ENCODE measurements around the gene SCMH1.
"Not testable (repeated sequence)": the region's sequence is repeated elsewhere in the genome, so short reads cannot be mapped to it uniquely, and the experiment has no call there.

The SCMH1 gene

DNA sequence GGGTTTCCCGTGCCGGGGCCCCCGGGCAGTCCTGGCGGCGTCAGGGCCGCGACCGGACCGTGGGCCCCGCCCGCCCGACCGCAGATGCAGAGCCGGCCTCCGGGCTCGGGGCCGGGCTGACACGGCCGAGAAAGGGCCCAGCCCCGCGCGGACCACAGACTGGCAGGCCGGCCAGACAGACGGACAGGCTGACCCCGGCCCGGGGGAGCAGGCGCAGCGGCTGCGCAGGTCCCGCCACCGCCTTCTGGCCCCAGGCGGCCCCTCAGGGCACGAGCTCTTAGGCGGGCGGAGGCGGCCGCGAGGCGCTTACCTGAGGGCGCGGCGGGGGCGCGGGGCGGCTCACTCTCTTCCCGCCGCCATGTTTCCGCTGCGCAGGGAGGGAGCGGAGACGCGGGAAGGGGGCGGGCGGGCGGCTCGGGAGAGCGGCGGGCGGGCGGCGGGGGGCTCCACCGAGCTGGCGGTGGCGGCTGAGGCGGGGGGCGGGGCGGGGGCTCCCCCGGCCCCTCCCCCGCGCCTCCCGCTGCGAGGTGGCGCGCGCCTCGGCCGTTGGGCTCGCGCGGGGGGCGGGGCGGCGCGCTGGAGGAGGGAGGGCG is at the start of gene SCMH1:
TSS of gene SCMH1 (minus strand) at position 558 of the 593 bp plus-strand sequence. CDS start 56,173 bp downstream, outside the sequence.
- peak; percentile 77 for DNase-seq (ENCODE audit: low read depth, low spot score)

DNA sequence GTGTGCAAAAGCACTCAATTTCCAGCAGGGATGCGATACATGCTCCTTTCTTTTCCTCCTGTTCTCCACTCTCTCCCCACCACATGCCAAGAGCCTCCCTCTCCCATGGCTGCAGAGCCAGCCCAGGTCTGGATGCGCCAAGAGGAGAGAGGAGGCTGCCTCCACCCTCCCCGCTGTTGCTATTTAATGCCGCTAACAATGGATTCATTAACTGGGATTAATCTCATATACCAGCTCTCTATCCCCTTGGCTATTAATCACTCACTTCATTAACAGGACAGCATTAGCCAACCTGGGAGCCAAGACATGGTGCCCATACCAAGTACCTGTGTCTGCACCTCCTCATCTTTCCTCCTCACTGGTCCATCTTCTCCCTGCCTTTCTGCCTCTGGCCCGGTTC is 49.1 kb upstream of the SCMH1 start:
- DNase-seq (ENCODE audit: low read depth, low spot score), result no peak

DNA sequence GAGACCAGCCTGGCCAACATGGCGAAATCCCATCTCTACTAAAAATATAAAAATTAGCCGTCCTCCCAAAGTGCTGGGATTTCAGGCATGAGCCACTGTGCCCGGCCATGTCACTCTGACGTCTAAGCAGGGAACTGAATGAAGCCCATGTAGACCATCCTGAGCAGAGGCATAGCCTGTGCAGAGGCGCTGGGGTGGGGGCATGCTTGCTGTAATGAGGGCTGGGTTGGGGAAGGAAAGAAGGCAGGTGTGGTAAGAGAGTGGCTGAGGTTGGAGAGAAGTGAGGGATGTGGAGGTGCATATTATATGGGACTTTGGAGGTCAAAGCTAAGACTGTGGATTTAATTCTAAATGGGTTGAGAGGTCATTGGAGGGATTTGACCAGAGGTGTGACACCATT is 47.1 kb upstream of the SCMH1 start:
- no peak for DNase-seq (ENCODE audit: low read depth, low spot score)

DNA sequence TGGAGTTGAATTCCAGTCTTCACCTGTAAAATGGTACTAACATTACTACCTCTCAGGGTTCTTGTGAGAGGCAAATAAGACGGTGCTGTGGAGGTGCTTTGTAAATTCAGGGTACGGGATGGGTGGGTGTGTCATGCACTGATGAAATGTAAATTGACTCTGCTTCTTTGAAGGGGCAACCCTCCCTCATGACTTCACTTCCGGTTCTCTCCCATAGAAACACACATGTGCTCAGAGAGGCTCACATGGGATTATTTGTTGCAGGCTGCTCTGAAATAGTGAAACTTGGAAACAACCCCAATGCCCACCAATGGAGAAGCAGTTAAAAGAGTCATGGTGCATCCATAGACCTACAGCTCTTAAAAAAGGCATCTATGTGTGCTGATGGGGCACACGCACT is 44.9 kb upstream of the SCMH1 start:
- no peak for DNase-seq (ENCODE audit: low read depth, low spot score)

DNA sequence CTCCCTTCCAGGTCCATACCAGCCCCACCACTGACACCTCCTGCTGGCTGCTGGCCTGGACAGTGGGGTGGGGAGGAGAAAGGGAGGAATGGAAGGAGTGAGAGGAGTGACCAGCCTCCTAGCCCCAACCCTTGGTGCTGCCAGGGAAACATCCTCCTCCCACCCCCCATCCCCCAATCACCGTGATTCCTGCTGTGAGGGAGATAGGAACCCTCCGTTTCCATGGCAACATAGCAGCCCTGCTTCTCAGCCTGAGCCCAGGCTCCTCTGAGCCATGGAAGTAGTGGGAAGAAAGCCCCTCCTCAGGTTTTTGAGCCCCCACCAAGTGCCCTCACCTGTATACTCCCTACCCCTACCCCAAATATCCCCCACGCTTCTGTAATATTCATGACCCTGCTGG is 44.4 kb upstream of the SCMH1 start:
- no peak for DNase-seq (ENCODE audit: low read depth, low spot score)

DNA sequence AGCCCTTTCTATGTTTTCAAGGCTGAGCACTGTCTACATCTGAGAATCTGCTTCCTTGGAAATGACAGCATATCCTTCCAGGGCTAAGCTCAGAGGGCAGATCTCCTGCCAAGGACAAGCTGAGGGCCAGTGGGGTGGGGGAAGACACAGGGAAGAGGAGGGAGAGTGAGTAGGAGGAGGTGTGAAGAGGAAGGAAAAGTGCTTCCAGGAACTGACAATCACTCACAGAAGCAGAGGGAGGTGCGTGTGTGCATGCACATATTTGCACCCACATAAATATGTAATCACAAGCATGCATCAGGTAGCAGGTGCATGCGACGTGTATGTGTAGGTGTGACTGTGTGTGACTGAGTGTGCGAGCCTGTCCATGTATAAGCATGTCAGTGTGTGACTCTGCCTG is 43.7 kb upstream of the SCMH1 start:
- DNase-seq (ENCODE audit: low read depth, low spot score), result no peak

DNA sequence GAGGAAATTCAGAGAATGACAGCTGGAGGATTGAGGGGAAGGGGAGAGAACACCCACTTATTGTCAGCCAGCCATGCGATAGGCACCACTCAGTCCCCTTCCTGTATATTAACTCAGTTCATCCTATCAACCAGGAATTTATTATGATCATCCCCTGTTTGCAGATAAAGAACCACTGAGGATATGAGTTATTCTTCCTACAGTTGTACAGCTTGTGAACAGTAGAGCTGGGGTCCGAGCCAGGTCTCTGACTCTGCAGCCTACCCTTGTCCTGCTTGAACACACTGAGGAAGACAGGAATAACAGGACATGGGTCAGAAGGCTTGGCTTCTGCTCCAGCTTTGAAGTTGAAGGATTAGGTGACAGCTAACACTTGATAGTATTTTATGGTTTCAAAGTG is 42.0 kb upstream of the SCMH1 start:
- DNase-seq (ENCODE audit: low read depth, low spot score), result no peak

DNA sequence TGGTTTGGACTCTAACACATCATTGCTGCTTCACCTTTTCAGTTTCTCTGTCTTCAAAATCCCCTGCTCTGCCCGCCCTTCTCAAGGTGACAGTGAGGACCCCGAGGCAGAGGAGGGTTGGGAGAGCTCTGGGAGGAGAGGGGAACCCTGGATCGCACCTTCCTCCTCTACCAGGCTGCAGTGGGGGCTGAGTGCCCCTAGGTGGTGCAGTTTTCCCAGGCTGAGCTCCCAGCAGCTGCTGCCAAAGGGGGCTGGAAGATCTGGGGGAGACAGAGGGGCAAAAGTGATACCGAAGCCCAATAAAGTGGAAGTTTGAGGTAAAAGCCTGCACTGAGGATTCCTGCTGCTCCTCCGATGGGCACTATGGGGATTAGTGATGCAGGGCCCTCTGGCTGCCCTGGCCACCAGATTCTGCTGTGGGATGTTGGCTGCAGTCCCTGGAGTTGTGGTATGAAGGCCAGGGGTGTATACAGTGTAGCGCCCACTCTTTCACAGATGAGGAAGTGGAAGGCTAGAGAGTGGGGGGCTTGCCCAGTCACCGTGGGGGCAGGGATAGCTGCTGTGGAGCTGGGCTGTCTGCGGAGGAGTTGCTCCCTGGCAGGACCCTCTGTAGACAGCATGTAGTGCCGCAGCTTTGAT is 40.7 kb upstream of the SCMH1 start:
- peak; percentile 56 for DNase-seq (ENCODE audit: low read depth, low spot score)

DNA sequence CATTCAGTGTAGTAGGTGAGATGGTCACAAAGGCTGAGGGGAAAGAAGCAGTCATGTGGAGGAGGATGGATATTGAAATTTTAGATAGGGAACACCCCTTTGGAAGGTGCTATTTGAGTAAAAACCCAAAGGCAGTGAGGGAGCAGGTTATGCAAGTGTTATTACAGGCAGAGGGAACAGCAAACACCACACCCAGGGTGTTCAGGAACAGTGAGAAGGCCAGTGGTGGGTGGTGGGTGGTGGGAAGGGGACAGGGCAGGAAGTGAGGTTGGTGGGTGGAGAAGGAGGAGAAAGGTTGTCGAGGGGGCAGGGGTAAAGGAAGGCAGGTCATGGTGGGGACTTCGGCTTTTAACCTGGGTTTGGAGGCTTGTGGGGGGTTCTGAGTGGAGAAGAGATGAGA is 39.2 kb upstream of the SCMH1 start:
- DNase-seq (ENCODE audit: low read depth, low spot score), result no peak

DNA sequence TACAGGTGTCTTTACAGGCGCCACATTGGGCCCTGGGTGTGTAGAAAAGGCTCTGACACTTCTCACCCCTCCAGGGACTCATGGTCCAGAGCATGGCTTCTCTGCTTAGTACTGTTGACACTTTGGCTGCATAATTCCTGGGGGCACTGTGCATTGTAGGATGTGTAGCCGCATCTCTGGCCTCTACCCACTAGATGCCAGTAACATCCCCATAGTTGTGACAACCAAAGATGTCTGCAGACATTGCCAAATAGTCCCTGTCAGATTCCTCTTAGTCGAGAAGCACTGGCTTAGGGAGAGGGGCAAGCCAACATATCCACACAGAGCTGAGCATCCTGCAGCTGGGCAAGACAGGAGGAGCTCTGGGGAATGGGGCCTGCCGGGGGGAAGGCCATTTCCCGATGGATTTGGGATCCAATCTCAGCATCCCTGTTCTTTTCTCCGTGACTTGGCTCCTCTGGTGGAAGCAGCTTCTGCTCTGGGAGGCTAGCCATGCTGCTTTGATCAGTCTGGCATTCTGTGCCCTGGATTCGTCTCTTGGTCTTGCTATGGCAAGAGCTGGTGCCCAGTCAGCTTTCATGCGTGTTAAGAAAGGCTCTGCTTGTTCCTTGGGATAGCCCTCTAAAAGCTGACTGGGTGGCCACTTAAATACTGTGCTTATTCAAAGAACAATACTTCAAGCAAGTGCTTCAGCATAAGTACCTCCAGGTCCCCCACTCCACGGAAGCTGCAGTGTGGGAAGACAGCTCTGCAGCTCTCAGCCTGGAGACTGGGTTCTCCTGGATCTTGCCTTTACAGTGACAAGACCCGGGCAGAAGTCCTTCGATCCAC is 38.3 kb upstream of the SCMH1 start:
- DNase-seq (ENCODE audit: low read depth, low spot score), result no peak

DNA sequence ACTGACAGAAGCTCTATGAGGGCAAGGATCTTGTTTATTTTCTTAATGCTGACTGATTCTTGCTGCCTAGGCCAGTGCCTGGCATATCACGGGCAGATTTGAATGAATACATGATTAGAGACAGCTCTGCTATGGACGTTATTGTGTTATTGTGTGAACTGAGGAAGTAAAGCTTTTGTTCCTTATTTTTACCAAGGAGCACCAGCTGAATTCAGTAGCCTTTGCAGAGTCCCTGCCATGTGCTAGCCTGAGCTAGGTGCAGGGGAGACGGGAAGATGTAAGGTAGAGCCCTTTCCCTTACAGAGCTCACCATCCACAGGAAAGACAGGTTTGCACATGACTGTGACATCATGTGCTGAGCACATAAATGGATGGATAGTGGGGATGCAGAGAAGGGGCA is 36.0 kb upstream of the SCMH1 start:
- DNase-seq (ENCODE audit: low read depth, low spot score), result no peak

DNA sequence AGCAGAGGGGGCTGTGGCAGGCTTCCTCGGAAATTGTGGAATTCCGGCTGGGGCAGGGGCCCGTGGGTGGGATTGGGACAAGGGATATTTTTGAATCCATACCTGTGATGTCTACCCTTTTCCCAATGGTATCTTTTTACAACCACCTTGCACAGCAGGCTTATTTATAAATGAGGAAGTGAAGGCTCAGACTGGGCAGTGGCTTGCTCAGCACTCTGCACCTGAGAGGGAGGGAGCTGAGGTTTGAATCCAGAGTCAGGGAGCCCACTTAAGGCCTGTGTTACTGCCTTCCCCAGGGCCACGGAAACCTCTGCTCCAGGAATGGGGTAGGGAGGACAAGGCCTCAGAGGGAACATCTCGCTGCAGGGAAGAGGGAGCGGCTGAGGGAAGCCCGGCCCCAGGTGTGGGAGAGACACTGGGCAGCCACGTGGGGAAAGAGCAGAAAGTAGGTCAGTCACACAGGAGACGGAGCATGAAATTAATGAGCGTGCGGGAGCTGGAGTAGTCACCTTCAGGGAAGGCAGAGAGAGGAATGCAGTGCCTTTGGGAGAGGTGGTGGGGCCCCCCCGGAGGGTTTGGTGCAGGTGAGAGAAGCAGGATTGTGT is 35.4 kb upstream of the SCMH1 start:
- DNase-seq (ENCODE audit: low read depth, low spot score), result no peak

DNA sequence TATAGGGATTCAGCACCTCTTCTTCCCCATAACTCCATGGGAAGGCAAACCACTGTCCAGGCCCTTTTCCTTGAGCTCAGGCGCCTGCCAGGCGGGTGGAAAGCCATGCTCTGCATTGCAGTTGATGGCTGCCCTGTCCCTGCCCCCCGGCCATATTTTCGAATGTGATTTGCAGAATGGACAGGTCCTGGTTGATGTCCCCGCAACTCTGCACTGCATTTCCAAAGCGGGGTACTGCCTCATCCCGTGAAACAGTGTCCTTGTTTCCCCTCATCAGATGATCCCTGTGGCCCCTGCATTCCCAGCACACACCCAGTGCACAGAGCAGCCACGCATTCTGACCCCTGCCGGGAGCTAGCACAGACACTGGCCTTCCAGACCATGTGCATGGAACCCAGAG is 33.7 kb upstream of the SCMH1 start:
- no peak for DNase-seq (ENCODE audit: low read depth, low spot score)

DNA sequence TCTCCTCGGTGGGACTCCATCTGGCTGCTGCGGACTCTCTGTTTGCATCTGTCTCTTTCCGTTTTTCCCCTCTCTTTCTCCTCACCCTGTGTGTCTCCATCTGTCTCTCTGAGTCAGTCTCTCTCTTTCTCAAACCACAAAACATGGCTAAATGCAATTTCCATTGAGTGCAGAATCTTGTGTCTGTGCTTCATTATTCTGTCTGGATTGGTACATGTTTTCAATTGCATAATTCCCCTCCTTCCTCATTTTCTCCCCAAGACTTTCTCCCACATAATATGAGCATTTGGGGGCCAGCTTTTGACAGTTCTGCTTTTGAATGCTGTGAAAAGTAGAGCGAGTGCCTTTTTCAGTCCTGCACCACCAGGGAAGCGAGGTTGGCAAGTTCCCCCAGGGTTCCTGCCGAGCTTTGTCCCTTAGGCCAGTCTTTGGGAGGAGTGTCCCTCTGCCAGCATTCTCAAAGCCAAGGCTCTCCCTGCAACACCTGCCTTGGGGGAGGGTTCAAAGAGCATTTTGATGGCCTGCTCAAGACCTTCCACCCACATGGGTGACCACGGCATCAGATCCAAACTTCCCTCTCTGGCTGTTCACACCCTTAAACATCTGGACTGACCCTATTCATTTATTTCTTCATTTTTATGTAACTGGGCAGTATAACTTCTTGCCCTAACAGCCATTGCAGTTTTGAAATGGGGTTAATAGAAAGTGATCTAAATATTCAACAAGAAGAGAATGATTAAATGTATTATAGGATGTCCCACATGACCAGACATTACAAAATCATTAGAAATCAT is 32.8 kb upstream of the SCMH1 start:
- no peak for DNase-seq (ENCODE audit: low read depth, low spot score)

DNA sequence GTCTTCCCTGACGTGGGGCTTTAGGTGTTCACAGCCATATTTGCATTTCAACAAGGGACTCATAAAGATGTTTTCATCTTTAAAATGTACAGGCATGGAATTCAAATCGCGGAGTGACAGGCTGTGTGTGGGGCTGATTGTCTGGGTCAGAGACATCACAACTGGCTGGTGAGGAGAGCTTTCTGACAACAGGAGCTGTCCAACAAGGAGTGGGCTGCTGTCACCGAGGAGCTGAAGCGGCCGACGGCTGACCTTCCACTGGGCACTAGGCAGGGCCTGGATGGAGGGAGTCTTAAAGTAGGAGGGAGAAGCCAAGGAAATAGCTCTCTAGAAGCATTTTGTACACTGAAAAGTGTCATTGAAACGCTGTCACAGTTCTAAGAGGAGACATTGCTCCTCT is 30.5 kb upstream of the SCMH1 start:
- DNase-seq (ENCODE audit: low read depth, low spot score), result no peak

DNA sequence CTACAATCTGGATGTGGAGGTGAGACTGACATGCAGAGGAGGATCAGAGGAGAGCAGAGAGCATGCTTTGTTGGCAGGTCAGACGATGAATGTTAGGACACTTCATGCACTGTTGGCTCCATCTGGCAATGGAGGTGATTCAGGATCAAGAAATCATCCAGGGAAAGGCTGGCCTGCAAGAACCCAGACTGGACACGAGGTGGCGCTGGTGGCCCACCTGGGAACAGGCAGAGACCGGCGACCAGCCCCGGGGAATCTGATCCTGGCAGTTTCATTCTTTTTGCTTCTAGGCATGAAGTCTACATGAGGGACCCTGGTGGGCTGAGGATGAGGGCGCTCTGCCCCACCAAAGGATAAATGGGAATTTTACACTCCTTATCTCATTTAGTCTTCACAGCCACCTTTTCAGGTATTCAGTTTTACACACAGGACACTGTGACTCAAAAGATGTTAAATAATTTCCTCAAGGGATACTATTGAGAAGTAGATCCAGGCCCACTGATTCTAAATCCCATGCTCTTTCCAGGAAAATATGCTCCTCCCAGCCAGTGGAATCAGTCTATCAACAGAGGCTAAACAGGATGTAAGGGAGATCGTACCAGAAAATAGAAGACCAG is 26.2 kb upstream of the SCMH1 start:
- DNase-seq (ENCODE audit: low read depth, low spot score), result peak; percentile 87

DNA sequence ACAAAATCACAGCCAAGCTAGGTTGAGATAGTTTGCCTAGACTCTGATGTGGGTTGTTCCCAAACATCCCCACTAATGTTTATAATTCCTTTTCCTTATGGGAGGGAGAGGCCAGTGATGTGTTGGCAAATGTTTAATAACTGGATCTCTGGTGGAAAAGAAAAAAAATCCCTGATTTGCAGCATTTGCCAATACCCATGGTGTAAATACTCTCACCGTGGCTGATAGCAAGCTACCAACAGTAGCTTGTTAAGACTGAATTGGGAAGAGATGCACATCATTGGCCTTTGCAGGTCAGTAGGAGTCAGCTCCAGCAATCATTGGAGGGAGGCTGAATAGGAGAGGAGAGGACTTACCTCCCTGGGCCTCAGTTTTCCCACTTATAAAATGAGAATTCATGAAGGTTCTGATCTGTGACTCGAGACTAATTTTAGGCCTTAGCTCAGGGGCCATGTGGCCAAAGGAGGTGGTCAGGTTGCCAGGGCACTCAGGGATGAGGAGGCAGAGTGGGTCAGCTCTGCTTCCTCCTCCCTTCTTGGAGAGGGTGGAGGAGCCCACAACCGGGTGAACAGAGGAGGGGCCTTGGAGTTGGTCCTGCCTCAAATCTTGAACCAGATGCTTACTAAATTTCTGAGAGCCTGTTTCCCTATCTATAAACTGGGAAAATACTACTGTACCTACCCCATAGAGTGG is 20.0 kb upstream of the SCMH1 start:
- DNase-seq (ENCODE audit: low read depth, low spot score), result no peak

DNA sequence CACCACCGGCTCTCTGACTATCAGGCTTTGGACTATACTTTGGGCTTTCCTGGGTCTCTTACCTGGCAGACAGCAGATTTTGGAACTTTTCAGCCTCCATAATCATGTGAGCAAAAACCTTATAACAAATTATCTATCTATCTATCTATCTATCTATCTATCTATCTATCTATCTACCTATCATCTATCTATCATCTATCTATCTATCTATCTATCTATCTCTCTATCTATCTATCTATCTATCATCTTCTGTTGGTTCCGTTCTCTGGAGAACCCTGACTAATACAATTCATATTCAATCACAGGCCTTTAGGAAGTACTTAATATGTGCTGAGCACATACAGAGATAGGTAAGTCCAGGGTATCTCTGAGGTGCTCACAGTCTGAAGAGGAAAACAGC is 18.7 kb upstream of the SCMH1 start:
- DNase-seq (ENCODE audit: low read depth, low spot score), result no peak

DNA sequence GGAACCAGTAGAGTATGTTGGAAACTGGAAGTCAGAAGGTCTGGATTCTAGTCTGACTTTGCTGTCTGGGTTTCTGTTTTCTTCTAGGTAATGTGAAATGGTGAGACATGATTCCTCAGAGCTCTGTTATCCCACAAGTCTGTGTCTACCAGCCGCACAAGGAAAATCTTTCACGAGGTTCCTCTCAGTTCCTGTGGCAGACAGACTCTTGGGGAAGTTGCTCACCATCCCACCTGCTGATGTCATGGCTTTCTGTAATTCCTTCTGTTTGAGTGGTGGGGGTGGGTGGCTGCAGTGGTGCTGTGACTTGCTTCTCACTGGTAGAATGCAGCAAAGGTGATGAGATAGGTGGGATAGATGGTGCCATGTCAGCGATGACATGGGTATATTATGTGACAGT is 17.1 kb upstream of the SCMH1 start:
- DNase-seq (ENCODE audit: low read depth, low spot score), result no peak

DNA sequence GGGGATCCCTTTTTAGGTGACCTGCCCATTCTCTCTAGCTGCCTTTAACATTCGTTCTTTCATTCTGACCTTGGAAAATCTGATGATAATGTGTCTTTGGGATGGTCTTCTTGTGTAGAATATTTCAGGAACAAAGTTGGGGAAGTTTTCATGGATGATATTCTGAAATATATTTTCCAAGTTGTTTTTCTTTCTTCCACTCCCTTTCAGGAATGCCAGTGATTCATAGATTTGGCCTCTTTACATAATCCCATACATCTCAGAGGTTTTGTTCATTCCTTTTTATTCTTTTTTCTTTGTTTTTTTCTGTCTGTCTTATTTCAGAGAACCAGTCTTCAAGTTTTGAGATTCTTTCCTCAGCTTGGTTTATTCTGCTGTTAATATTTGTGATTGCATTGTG is 13.9 kb upstream of the SCMH1 start:
- DNase-seq (ENCODE audit: low read depth, low spot score), result no peak

DNA sequence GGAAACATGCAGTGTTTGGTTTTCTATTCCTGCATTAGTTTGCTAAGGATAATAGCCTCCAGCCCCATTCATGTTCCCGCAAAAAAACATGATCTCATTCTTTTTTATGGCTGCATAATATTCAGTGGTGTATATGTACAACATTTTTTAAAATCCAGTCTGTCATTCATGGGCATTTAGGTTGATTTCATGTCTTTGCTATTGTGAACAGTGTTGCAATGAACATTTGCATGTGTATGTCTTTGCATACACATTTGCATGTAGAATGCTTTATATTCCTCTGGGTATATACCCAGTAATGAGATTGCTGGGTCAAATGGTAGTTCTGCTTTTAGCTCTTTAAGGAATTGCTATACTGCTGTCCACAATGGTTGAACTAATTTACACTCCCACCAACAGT is 9.0 kb upstream of the SCMH1 start:
- DNase-seq (ENCODE audit: low read depth, low spot score), result not testable (repeated sequence)
